RCC 7860 (cell line): ENCODE data around the gene XAB2.

ENCODE experiments used
- DNase-seq: peaks from one replicate; pipeline ENCODE4 v3.0.0-alpha.2; 2015; ENCODE audit warnings: low spot score
- FAIRE-seq: peaks from 2 replicates; lab custom pipeline; 2012; peaks lifted over from hg19 to GRCh38; lab: Jason Lieb, UNC

XAB2 gene

GRCh38 chr19:7629347-7630054 lies at the start of gene XAB2, which contains the start of gene PET100:
TSS of gene XAB2 (minus strand) at chr19:7629545. CDS start at chr19:7629527, 18 bp downstream.
TSS of gene PET100 (plus strand) at chr19:7629793. CDS start at chr19:7629834, 41 bp downstream.
- FAIRE-seq (peak; percentile 96), DNase-seq (peak; percentile 98)

DNA sequence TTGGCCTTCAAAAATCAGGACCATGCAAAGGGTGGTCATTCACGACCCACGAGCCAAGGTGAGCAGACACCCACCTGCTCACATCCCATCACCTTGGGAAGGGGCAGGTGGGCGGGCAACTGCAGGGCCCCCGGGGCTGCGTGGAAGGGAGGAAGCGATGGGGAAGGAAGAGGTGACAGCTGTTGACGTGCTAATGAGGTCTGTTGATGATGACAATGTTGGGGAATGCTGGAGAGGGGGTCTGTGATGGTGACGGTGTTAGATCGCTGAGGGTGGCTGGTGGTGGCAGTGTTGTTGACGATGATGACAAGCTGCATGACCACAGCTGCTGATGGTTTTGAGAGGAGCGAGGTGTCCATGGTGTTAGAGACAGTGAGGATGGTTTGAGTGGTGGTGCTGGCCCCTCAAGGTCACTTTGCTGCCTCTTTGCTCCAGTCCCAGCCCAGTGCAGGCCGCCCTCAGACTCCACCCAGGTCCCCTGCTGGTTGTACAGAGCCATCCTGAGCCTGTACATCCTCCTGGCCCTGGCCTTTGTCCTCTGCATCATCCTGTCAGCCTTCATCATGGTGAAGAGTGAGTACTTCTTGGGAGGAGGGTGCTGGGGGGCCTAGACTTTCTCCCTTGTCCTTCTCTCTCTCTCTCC lies 48.4 kb upstream of the XAB2 start:
- FAIRE-seq (no peak), DNase-seq (no peak)

DNA sequence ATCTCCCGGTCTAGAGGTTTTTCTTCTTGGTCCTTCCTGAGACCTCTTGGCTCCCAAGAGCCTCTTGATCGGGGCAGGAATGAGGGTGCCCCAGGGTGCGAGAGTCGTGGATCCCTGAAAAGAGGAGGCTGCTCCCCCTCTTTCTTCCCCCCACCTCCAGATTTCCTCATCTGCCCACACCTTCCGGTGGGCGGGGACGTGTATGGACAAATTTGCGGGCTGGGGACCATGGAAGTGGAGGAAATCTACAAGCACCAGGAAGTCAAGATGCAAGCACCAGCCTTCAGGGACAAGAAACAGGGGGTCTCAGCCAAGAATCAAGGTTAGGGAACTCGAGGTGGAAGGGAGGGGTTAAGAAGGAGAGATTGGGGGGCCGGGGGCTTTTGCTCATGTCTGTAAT lies 47.5 kb upstream of the XAB2 start, which contains the start of gene MCEMP1:
TSS of gene MCEMP1 (plus strand) at position 237 of the 400 bp plus-strand sequence. CDS start at position 268, 31 bp downstream.
- DNase-seq (no peak), FAIRE-seq (no peak)

GRCh38 chr19:7676376-7676775 lies 47.0 kb upstream of the XAB2 start:
- no peak for FAIRE-seq

GRCh38 chr19:7674010-7675005 lies 45.0 kb upstream of the XAB2 start:
- FAIRE-seq, result no peak
- DNase-seq, result peak; percentile 5

More at GRCh38 chr19:7676376-7676775, 47.0 kb upstream of the XAB2 start:
- no peak for DNase-seq

DNA sequence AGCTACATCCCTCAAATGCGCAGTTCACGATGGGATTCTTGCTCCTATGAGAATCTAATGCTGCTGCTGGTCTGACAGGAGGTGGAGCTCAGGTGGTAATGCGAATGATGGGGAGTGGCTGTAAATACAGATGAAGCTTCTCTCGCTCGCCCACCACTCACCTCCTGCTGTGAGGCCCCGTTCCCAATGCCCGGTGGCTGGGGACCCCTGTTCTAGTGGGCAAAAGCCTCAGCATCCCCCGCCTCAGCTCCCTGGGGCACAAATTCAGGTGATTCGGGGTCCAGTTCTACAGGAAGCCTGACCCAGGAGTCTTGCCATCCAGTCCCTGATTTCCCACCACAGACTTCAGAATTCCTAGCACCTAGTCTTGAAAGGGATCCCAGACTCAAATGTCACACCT lies 43.2 kb upstream of the XAB2 start:
- DNase-seq (no peak), FAIRE-seq (no peak)

DNA sequence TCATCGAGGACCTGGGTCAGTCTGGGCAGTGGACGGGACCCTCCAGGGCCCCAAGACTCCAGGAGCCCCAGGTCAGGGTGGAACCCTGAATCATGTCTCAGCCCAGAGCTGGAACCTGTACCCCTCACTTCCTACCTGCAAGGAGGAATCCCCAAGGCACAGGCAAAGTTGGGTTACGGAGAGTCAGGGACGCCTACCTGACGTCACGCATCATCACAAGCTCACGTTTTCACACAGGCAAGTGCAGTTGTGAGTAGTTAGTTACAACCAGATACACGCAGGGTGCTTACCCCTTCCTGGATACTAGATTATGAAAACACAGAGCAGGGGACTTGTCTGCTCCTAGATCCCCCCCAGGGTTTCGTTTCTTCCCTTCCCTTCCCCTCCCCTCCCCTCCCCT lies 41.4 kb upstream of the XAB2 start:
- FAIRE-seq (no peak), DNase-seq (no peak)

GRCh38 chr19:7670150-7670783 lies 40.9 kb upstream of the XAB2 start:
- no peak for FAIRE-seq
- no peak for DNase-seq

- no peak for FAIRE-seq
- no peak for DNase-seq
These were observed 40.3 kb upstream of the XAB2 start for GRCh38 chr19:7669641-7670040.

- no peak for FAIRE-seq
- no peak for DNase-seq
These were observed 39.5 kb upstream of the XAB2 start, which contains the start of gene RETN for GRCh38 chr19:7668842-7669241. TSS of gene RETN (plus strand) at chr19:7669049. CDS start at chr19:7669327, 278 bp downstream.

DNA sequence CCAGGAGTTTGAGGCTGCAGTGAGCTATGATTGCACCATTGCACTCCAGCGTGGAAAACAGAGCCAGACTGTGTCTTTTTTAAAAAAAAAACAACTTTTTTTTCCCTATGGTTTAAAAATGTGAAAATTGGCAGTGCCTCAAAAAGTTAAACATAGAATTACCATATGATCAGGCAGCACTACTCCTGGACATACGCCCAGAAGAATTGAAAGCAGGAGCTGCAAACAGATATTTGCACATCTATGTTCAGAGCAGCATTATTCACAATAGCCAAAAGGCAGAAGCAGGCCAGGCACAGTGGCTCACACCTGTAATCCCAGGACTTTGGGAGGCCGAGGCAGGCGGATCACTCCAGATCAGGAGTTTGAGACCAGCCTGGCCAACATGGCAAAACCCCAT lies 35.7 kb upstream of the XAB2 start:
- FAIRE-seq, result no peak
- no peak for DNase-seq

DNA sequence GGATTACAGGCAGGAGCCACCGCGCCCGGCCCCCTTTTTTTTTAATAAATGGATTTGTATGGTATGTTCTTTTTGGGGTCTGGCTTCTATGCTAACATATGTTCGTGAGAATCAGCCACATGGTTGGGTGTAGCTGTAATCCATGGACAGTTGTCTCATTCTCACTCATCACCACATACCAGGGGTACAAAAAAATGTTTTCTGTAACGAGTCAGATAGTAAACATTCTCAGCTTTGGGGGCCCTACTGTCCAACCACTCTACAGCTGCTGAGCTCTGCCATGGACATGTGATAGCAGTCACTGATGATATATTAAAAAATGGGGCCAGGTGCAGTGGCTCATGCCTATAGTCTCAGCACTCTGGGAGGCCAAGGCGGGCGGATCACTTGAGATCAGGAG lies 34.4 kb upstream of the XAB2 start:
- no peak for DNase-seq
- no peak for FAIRE-seq

GRCh38 chr19:7662657-7663056 lies 33.3 kb upstream of the XAB2 start:
- FAIRE-seq (no peak), DNase-seq (no peak)

DNA sequence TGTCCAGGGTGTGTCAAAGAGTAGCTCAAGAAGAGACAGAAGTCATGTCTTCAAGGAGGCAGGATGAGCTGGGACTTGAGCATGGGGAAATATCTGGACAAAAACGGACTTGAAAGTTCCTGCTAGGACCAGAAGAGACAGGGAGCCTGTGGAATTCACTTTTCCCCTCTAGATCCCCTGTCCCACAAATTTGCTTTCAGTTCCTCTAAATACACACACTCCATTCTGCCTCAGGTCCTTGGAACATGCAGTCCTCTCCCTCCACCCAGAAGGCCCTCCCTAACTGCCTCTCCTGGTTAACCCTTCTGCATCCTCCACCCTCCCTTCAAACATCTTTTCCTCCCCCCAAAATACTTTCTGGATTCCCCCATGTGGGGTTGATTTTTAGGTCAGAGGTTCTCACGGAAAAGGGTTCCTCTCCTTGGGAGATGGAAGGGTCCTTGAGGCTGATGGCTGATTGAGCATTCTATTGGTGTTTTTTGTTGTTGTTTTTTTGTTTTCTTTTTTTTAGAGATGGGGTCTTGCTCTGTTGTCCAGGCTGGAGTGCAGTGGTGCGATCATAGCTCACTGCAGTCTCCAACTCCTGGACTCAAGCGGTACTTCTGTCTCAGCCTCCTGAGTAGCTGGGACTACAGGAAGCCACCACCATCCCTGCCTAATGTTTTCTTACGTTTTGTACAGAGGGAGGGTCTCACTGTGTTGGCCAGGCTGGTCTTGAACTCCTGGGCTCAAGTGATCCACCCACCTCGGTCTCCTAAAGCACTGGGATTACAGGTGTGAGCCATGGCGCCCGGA lies 32.6 kb upstream of the XAB2 start:
- DNase-seq (no peak), FAIRE-seq (no peak)

DNA sequence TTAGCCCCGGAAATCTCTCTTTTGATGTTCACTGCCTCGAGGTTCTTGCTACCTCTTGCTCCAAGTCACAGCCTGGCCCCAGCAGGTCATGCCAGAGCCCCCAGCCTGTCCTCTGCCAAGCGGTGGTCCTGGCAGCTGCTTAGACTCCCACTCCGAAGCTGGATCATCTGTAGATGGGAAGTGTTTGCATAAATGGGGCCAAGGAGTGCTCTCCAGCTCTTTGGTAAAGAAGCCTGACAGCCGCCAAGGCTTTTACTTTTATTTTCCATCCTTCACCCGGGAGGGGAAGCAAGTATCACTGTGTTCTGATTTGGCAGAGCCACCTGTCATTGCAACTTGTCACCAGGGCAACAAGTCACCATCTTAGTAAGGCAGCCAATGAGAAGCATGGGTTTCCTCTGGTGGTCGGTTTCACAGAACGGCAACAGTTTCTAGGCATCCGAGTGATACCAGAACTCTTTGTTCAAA lies 28.9 kb upstream of the XAB2 start:
- no peak for FAIRE-seq
- DNase-seq, result no peak

GRCh38 chr19:7657131-7657751 lies 27.9 kb upstream of the XAB2 start:
- FAIRE-seq, result no peak
- DNase-seq, result no peak

- no peak for FAIRE-seq
These were observed 26.2 kb upstream of the XAB2 start for GRCh38 chr19:7655581-7655980.

GRCh38 chr19:7654401-7654800 lies 25.1 kb upstream of the XAB2 start:
- DNase-seq (no peak), FAIRE-seq (no peak)

More at GRCh38 chr19:7655581-7655980, 26.2 kb upstream of the XAB2 start:
- no peak for DNase-seq

DNA sequence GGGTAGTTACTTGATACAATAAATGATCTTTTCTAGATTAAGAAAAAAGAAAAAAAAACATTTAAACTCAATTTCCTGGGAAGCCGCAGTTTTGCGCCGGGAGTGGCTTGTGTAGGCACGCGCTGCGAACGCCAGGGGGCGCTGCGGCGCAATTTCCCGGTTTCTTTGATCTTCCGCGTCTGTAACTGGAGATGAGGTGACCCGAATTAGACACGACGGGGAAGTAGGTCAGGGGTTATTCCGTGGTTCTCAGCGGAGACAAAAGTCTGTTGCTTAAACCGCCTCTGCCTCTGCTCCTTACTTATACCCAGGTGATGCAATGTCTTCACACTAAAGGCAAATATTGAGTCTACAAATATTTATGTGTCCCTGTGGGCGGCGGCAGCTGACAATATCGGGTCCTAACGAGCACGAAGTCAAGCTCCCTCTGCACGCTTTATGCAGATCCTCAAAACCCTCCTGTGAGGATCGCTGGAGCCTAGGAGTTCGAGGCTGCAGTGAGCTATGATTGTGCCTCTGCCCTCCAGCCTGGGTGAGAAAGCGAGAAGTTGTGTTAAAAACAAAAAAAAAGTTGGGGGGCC lies 22.8 kb upstream of the XAB2 start:
- DNase-seq, result peak; percentile 53
- FAIRE-seq, result peak; percentile 58
